ENCODE measurements around the gene RBM14. TPM values are rescaled to one million over a fixed set of nuclear protein-coding genes. Genes with fewer than 3 reads are reported as not detected.

The RBM14 gene
- total RNA-seq, 1 donor from 2014 or later = 34.9 TPM

- no peaks in the 10 kb centered on the region for H3K27me3 ChIP-seq
- H3K4me1 ChIP-seq = peaks cover 32% of the 10 kb centered on the region
- intact Hi-C loops (cut with DNase I) = no loop called here
- H3K9me3 ChIP-seq = no peaks in the 10 kb centered on the region
- peak overlapping the region; percentile 68 for H3K27ac ChIP-seq
- no peaks in the 10 kb centered on the region for H3K36me3 ChIP-seq
- peak in 1 of 2 donors; percentile 58 for TF ChIP-seq POLR2AphosphoS5 (IDR thresholded peaks at IDR 0.05; ENCODE audit: insufficient read depth in 1 of 2, low read depth in 1 of 2)
- TF ChIP-seq, protein P1, sequence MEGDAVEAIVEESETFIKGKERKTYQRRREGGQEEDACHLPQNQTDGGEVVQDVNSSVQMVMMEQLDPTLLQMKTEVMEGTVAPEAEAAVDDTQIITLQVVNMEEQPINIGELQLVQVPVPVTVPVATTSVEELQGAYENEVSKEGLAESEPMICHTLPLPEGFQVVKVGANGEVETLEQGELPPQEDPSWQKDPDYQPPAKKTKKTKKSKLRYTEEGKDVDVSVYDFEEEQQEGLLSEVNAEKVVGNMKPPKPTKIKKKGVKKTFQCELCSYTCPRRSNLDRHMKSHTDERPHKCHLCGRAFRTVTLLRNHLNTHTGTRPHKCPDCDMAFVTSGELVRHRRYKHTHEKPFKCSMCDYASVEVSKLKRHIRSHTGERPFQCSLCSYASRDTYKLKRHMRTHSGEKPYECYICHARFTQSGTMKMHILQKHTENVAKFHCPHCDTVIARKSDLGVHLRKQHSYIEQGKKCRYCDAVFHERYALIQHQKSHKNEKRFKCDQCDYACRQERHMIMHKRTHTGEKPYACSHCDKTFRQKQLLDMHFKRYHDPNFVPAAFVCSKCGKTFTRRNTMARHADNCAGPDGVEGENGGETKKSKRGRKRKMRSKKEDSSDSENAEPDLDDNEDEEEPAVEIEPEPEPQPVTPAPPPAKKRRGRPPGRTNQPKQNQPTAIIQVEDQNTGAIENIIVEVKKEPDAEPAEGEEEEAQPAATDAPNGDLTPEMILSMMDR (IDR thresholded peaks at IDR 0.05) = no peak
- no peak for DNase-seq (ENCODE audit: extremely low spot score in 2 of 2)
- H3K4me3 ChIP-seq = peak overlapping the region; percentile 52 to 86
Observed at GRCh38 chr11:66593303-66593635, 23.2 kb upstream of the RBM14 start.

- intact Hi-C loops (cut with DNase I) = no loop called here
- H3K9me3 ChIP-seq = no peaks in the 10 kb centered on the region
- H3K27me3 ChIP-seq = no peaks in the 10 kb centered on the region
- TF ChIP-seq, protein P1 (IDR thresholded peaks at IDR 0.05) = no peak
- TF ChIP-seq POLR2A (IDR thresholded peaks at IDR 0.05) (no peak), POLR2AphosphoS5 (IDR thresholded peaks at IDR 0.05; ENCODE audit: insufficient read depth in 1 of 2, low read depth in 1 of 2) (no peak)
- peaks cover 32% of the 10 kb centered on the region for H3K4me1 ChIP-seq
- peak overlapping the region; percentile 52 to 86 for H3K4me3 ChIP-seq
- H3K27ac ChIP-seq = peak overlapping the region; percentile 68
- H3K36me3 ChIP-seq = no peaks in the 10 kb centered on the region
- DNase-seq (ENCODE audit: extremely low spot score in 2 of 2) = no peak
Observed at GRCh38 chr11:66593650-66594049, 22.8 kb upstream of the RBM14 start.

GRCh38 chr11:66595245-66595904, 21.1 kb upstream of the RBM14 start:
- Histone ChIP-seq H3K4me1 (peaks cover 32% of the 10 kb centered on the region), H3K27me3 (no peaks in the 10 kb centered on the region), H3K4me3 (no peak overlapping the region), H3K36me3 (peaks cover 0 to 14% of the 10 kb centered on the region in 2 donors), H3K27ac (no peak overlapping the region), H3K9me3 (no peaks in the 10 kb centered on the region)
- DNase-seq (ENCODE audit: extremely low spot score in 2 of 2) = no peak
- TF ChIP-seq, protein P1 (IDR thresholded peaks at IDR 0.05) = no peak
- TF ChIP-seq POLR2AphosphoS5 (IDR thresholded peaks at IDR 0.05; ENCODE audit: insufficient read depth in 1 of 2, low read depth in 1 of 2) = no peak
- TF ChIP-seq POLR2A (IDR thresholded peaks at IDR 0.05) = no peak
- intact Hi-C loops (cut with DNase I) = no loop called here

DNA sequence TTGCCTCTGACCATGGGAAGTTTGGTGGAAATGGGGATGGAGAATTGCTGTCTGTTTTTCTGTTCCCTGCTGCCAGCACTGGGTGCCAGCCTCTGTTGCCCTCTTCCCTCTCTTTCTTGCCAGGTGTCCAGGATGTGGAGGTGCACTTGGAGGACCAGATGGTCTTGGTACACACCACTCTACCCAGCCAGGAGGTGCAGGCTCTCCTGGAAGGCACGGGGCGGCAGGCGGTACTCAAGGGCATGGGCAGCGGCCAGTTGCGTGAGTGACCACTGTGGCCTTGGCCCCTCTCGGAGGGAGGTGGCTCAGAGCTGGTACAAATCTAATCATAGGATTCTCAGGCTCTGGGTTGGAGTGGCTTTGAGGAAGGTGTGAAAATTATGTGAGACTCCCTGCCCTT, 17.4 kb upstream of the RBM14 start:
- H3K36me3 ChIP-seq = peaks cover 0 to 18% of the 10 kb centered on the region in 2 donors
- H3K4me1 ChIP-seq = peaks cover 16% of the 10 kb centered on the region
- DNase-seq (ENCODE audit: extremely low spot score in 2 of 2) = no peak
- TF ChIP-seq POLR2AphosphoS5 (IDR thresholded peaks at IDR 0.05; ENCODE audit: insufficient read depth in 1 of 2, low read depth in 1 of 2) (no peak), POLR2A (IDR thresholded peaks at IDR 0.05) (no peak)
- TF ChIP-seq, protein P1 (IDR thresholded peaks at IDR 0.05) = no peak
- no peak overlapping the region for H3K4me3 ChIP-seq
- H3K27me3 ChIP-seq = no peaks in the 10 kb centered on the region
- no peaks in the 10 kb centered on the region for H3K9me3 ChIP-seq
- H3K27ac ChIP-seq = no peak overlapping the region
- intact Hi-C loops (cut with DNase I) = no loop called here

DNA sequence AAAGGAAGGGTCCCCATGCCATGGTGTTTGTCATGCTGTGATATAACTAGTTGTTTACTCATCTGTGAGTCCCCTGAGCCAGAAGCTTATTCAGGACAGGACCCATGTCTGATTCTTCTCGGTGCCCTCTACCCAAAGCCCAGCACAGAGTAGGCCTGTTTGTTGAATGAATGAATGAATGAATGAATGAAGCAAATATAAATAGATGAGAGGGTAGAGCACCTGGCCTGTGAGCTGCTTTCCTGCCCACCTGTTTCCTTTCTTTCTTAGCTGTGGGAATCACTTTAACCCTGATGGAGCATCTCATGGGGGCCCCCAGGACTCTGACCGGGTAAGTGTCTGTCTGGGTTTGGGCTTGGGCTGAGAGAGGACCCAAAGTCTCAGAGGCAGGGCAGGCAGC, 16.2 kb upstream of the RBM14 start:
- H3K4me3 ChIP-seq = no peak overlapping the region
- no peak overlapping the region for H3K27ac ChIP-seq
- no peak for DNase-seq (ENCODE audit: extremely low spot score in 2 of 2)
- H3K27me3 ChIP-seq = no peaks in the 10 kb centered on the region
- intact Hi-C loops (cut with DNase I) = no loop called here
- peaks cover 0 to 20% of the 10 kb centered on the region in 2 donors for H3K36me3 ChIP-seq
- TF ChIP-seq POLR2A (IDR thresholded peaks at IDR 0.05) (no peak), POLR2AphosphoS5 (IDR thresholded peaks at IDR 0.05; ENCODE audit: insufficient read depth in 1 of 2, low read depth in 1 of 2) (no peak)
- TF ChIP-seq, protein P1 (IDR thresholded peaks at IDR 0.05) = no peak
- peaks cover 5% of the 10 kb centered on the region for H3K4me1 ChIP-seq
- H3K9me3 ChIP-seq = no peaks in the 10 kb centered on the region
